C4-2B (cell line): Measurements from ENCODE around the gene CELSR1.

Experiments used
- H3K27ac ChIP-seq: fragments of 450-650 bp; 2 replicates; pipeline ENCODE4 v1.5.1; 2017
- CTCF ChIP-seq: fragments of 450-650 bp; conservative IDR thresholded peaks from 2 replicates; pipeline ENCODE4 v1.5.1; 2017; ENCODE audit warnings: mild to moderate bottlenecking
- ZFX ChIP-seq: fragments of 450-650 bp; IDR thresholded peaks from 2 replicates; pipeline ENCODE4 v1.6.1; 2017

The CELSR1 gene

DNA sequence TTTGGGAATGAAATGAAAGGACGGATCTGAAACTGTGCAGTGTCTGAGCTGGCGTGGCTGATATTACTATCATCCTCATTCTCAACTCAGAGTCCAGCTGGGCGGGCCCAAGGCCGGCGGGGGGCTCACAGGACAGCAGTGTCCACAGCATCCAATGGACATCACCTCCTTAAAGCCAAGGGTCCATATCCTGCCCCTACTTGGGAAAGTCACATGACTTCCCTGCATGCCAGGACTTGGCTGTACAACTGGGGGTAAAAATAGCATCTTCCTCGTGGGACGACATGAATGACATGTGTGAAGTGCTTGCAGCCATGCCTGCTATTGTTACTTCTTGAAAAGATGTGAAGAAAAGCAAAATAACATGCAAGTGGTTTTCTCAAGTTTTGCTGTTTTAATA lies 119.7 kb downstream of the CELSR1 start:
- H3K27ac ChIP-seq: no peak overlapping the region
- TF ChIP-seq CTCF (no peak), ZFX (no peak)

DNA sequence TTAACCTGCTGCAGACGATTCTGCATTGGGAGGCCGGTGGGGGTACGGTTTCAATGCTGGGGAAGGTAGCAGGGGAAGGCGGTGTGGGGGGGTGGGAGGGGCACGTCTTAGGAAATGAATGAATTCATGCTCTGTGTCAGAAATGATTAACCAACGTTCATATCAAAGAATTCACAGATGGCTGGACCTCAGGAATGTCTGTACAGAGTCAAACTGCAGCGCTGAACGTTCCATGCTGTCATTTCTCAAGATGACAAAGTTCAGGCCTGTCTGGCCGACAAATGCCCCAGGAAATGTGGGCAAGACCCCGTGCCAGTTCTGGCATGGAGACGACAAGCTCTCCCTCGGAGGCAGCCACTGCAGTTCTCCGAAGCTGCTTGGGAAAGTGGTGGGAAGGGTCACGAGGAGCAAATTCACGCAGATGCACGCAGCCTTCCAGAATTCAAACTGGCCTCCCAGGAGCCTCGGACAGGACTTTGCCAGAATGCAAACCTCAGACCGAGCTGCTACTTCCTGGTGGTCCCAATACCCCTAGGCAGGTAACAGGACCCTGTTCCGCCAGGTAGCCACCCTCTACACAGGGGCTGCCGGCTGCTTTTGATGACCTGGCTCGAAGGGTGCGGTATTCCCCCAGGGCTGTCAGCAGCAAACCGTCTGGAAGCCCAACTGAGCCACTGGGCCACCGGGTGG lies 120.4 kb downstream of the CELSR1 start:
- H3K27ac ChIP-seq: no peak overlapping the region

GRCh38 chr22:46416520-46416871 lies 120.9 kb downstream of the CELSR1 start:
- no peak overlapping the region for H3K27ac ChIP-seq
- TF ChIP-seq ZFX: no peak
- no peak for TF ChIP-seq CTCF

More for the DNA sequence above, 120.4 kb downstream of the CELSR1 start:
- TF ChIP-seq CTCF: no peak
- no peak for TF ChIP-seq ZFX

GRCh38 chr22:46415776-46416519 lies 121.5 kb downstream of the CELSR1 start:
- TF ChIP-seq CTCF (no peak), ZFX (no peak)
- no peak overlapping the region for H3K27ac ChIP-seq

DNA sequence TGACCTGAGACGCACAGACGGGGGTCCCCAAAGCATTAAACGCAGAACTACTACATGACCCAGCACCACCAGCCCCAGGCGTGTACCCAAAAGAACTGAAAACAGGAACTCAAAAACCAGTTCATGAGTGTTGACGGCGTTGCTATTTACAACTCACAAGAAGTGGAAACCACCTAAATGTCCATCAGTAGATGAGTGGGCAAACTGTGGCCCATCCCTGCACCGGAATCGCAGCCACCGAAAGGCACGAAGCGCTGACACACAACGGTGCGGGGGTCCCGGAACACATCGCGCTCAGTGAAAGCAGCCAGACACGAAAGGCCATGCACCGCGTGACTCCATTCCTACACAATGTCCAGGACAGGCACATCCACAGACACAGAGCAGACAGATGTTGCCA lies 122.7 kb downstream of the CELSR1 start:
- TF ChIP-seq ZFX (no peak), CTCF (no peak)
- no peak overlapping the region for H3K27ac ChIP-seq

DNA sequence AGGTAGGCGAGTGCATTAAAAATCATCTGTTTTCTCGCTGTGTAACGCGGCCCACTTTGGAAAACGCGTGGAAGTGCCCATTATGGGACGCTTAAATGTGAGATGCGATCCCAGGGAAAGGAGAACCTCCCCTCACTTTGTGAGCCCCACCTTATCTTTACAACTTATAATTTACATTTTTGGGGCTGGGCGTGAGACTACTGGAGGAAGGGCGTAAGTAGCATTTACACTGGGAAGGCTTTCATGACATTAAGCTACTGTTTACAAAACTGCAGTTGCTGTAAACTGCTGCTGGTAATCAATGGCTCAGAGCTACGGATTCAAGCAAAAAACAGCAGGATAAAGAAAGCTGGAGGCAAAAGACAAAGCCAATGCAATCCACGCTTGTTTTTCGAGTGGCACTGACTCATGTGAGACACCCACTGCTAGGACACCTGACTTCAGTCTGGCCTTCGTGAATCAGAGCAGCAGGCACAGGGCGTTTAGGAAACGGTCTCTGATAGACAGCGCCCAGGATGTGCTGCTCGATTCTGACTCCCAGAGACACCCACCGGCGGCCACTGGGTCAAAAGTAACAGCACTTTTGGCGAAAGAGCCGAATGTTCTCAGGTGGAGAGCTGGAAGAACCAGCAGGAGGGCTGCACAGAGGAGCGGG lies 123.6 kb downstream of the CELSR1 start:
- no peak for TF ChIP-seq CTCF
- no peak for TF ChIP-seq ZFX
- no peak overlapping the region for H3K27ac ChIP-seq

- H3K27ac ChIP-seq: no peak overlapping the region
These were observed 126.1 kb downstream of the CELSR1 start for GRCh38 chr22:46411347-46411746.

More at GRCh38 chr22:46411347-46411746, 126.1 kb downstream of the CELSR1 start:
- TF ChIP-seq CTCF (no peak), ZFX (no peak)
